Fibroblast of villous mesenchyme (primary cell): ENCODE results near the gene SKAP1. TPM values are rescaled to one million over a fixed set of nuclear protein-coding genes. Genes with fewer than 3 reads are reported as not detected.
"Not testable (repeated sequence)": the region's sequence is repeated elsewhere in the genome, so short reads cannot be mapped to it uniquely, and the experiment has no call there.

Experiments used
- DNase-seq: peaks from one replicate; pipeline ENCODE4 v3.0.0-alpha.2; 2010; ENCODE audit warnings: low read depth
- H3K4me3 ChIP-seq: 2 replicates; pipeline ENCODE4 v1.5.1; 2011; ENCODE audit warnings: low read depth, mild to moderate bottlenecking, low read length
- total RNA-seq: library from RNA; depleted of rRNA; stranded (reverse); fragments of >200 nt; gene quantifications from 2 replicates; pipeline ENCODE4 v1.2.3, GENCODE V29; 2012
- TF ChIP-seq, protein P1 (sequence below): IDR thresholded peaks from 2 replicates; pipeline ENCODE4 v1.5.1; 2012; ENCODE audit warnings: low read depth, mild to moderate bottlenecking, low read length; ENCODE audit not compliant: insufficient read depth

The SKAP1 gene
- total RNA-seq, 1 donor = not detected

DNA sequence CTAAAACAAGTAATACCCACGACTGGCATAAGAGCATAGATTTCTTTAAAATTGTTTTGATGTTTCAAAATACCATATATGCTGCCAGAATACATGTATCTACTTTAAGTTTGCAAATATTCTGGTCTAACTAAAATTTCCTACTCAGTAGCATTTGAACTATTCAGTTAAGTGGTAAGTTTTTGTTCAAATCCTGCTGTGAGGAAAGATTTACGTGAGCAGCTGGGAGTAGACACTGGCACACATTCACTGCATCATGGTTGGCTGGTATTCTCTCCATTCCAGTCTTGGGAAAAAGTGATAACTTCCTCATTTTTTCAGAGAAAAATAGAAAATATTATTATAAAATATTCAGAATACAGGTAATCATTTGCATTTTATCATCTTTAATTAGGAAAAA lies 133.6 kb downstream of the SKAP1 start:
- TF ChIP-seq, protein P1, sequence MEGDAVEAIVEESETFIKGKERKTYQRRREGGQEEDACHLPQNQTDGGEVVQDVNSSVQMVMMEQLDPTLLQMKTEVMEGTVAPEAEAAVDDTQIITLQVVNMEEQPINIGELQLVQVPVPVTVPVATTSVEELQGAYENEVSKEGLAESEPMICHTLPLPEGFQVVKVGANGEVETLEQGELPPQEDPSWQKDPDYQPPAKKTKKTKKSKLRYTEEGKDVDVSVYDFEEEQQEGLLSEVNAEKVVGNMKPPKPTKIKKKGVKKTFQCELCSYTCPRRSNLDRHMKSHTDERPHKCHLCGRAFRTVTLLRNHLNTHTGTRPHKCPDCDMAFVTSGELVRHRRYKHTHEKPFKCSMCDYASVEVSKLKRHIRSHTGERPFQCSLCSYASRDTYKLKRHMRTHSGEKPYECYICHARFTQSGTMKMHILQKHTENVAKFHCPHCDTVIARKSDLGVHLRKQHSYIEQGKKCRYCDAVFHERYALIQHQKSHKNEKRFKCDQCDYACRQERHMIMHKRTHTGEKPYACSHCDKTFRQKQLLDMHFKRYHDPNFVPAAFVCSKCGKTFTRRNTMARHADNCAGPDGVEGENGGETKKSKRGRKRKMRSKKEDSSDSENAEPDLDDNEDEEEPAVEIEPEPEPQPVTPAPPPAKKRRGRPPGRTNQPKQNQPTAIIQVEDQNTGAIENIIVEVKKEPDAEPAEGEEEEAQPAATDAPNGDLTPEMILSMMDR = no peak
- no peak overlapping the region for H3K4me3 ChIP-seq
- no peak for DNase-seq

DNA sequence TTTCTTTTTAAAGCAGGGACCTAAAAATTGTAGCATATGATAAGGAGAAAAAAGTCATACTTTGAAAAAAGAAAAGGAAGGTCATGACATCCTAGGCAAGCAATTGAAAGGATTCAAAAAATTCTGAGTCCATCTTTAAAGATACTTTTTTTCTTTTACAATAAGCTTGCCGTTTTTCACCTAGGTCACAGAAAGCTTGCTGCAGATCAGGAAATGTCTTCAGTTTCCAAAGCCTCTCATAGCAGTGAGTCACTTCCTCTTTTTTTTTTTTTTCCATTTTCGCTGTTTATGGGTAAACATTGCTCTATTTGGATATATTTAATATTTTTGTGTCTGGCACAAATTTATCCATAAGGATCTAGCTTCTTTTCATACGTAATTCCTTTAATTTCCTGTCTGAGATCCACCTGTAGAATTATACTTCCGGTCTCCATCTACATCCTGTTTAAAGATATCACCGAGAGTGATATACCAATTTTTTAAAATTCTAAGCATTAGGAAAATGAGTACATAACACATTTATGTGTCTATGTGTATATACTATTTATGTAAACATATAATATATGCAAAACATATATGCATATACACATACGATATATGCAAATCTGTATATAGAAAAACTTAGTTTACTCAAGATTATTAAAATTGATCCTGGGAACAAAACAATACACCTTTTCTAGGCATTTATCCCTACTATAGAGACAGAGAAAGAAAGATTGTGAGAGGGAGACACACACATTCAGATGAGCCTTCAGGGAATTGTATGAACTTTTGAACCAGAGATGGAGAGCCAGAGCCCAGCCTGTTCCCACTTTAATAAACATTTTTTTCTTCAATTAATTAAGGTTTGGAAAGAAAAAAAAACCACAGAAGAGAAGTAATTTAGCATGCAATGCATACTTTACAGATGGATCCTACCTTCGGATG lies 134.4 kb downstream of the SKAP1 start:
- peak; percentile 7 for DNase-seq
- H3K4me3 ChIP-seq = no peak overlapping the region
- TF ChIP-seq, protein P1 = no peak

DNA sequence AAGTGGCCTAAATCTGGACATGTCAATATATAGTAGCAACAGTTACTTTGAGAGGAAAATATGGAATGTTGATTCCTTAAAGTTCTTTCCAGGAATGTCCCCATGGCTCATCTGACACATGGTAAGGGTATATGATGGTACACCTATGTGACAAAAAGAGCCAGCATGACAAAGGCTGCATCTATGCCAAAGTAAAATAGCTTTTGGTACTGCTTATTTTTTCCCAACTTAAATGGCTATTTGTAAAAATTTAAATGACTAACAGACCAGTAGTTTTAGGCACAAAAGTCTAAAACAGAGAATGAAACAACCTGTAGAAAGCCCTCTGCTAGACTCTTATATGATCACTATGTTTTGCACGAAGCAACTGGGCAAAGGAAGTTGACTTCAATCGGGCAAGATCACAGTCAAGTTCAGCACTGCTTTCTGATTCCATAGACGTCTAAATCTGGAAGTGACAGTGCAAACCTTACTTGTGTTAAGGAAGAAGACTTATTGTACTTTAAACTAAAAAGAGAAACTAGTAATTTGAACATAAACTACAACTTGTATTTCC lies 135.1 kb downstream of the SKAP1 start:
- no peak for DNase-seq
- H3K4me3 ChIP-seq = no peak overlapping the region
- TF ChIP-seq, protein P1 = no peak

DNA sequence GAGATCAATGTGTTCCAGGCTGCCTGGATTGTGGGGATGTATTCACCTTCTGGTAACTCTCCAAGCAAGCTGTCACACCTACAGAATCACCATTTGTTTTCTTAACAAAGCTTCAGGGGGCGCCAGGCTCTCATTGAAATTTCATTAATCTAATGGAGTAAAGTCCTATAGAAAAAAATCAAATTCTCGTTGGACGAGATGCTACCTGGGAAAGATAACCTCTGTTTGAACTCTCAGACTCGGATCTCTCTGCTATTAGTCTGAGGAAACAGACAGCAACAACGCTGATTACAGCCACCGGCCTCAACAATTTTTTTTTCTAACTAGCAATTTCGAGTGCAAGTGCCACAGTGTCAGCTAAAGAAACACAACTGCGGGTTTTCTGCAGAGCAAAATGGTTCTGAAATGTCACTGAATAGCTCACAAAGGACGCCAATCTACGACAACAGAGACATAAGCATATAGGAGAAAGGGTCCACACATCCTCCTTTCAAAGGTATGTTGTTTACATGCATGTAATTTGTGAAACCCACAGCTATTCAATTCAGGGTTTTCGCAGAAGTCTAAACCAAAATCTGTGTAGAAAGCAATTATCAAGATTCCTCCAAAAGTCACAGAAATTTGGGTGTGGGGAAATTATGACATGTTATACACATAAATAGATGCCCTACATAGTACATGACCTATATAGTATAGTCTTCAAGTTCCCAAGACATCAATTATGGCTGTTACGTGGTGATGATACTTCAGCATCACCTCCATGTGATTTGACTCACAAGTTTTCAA lies 135.8 kb downstream of the SKAP1 start:
- no peak overlapping the region for H3K4me3 ChIP-seq
- TF ChIP-seq, protein P1 = no peak
- DNase-seq = no peak

DNA sequence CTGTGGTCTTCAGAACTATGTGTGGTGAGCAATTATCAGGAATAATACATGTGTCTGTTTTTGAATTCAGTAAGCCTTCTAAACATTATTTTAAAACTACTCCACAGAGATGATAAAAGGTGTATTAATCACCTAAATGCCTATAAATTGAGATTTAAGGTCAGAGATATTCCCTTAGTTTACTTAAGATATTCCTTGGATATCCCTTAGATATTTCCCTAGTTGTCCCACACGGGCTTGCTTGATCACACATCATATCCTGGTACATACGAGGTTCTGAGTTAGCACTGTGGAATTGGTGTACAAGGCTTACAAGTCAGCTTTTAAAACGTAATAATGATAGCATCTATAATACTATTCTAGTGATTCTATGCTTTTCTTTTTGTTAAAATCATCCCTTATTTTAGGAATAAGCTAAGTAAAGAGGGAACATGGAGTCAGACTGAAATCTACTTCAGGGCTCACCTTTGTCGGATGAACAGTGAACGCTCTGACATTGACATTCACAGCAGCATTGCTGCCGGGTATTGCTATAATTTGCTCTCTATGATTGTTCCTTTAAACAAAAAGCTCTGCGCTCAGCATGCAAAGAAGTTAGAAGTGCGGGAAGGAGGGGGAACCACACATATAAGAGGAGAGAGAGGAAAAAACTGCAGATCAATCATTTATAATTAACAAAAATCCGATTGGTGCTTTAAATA lies 136.5 kb downstream of the SKAP1 start:
- TF ChIP-seq, protein P1 = no peak
- no peak for DNase-seq
- no peak overlapping the region for H3K4me3 ChIP-seq

DNA sequence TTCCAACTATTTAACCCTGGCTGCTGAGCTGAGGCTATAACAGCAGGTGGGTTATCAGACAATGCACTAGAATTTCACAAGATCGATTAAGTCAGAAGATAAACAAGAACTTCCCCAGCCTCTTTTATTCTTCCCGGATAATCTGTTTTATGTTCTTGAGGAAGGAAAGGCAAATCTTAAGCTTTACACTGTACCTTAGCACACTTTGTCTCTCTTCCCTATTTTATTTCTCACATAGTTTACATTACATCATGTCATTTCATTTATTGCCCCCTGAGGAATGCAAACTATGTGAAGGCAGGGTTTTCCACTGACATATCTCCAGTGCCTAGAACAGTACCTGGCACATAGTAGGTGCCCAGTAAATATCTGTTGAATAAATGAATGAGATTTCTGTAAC lies 139.6 kb downstream of the SKAP1 start:
- no peak for DNase-seq
- no peak overlapping the region for H3K4me3 ChIP-seq
- TF ChIP-seq, protein P1 = no peak

DNA sequence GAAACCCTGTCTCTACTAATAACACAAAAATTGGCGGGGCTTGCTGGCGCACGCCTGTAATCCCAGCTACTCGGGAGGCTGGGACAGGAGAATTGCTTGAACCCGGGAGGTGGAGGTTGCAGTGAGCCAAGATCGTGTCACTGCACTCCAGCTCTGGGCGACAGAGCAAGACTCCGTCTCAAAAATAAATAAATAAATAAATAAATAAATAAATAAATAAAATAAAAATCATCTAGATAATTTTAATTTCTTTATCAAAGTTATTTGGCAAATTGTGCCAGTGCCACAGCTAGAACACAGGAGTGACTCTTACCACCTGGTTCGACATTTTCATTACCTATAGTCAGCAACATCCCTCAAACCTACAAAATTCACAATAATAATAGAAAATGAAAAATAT lies 143.1 kb downstream of the SKAP1 start:
- not testable (repeated sequence) for H3K4me3 ChIP-seq

More for the DNA sequence above, 143.1 kb downstream of the SKAP1 start:
- not testable (repeated sequence) for DNase-seq
